ENCODE measurements around the gene TBC1D14.

TBC1D14 gene

GRCh38 chr4:6929339-6929811, 19.7 kb downstream of the TBC1D14 start:
- no peak for DNase-seq (ENCODE audit: low read depth in 2 of 2)

DNA sequence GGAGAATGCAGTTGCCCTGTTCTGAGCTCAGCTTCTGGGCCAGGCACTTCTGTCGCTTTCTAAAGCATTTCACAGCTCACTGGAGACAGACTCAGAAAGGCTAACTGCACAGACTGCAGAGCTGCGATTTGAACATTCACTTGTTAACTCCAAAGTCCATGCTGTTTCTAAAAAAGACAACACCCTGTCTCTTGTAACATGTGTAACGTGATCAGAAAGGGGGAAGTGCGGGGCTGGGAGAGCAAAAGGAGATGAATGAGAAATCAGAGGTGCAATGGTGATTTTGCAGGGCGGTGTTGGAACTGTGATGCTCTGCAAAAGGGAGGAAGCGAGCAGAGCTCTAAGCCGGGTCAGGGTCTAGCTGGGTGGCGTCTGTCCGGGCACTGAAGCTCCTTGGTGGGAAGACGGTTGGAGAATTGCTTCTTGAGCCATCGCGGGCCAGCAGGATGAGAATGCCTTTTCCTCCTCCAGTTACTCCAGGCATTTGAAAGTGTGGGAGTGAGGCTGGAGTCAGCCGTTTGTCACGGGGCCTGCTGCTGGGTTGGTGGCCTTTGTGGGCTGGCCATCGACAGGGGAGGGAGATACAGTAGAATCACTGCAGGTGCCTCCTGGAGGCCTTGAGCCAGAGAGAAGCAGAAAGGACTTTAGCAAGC, 20.3 kb downstream of the TBC1D14 start:
- DNase-seq (ENCODE audit: low read depth in 2 of 2): no peak

GRCh38 chr4:6932475-6932874, 22.8 kb downstream of the TBC1D14 start:
- no peak for DNase-seq (ENCODE audit: low read depth in 2 of 2)

- no peak for DNase-seq (ENCODE audit: low read depth in 2 of 2)
Measured at GRCh38 chr4:6932918-6933317, 23.3 kb downstream of the TBC1D14 start.

- no peak for DNase-seq (ENCODE audit: low read depth in 2 of 2)
Measured at GRCh38 chr4:6933691-6934430, 24.2 kb downstream of the TBC1D14 start.

GRCh38 chr4:6935965-6936364, 26.3 kb downstream of the TBC1D14 start:
- no peak for DNase-seq (ENCODE audit: low read depth in 2 of 2)

GRCh38 chr4:6937201-6937600, 27.6 kb downstream of the TBC1D14 start:
- no peak for DNase-seq (ENCODE audit: low read depth in 2 of 2)

- no peak for DNase-seq (ENCODE audit: low read depth in 2 of 2)
Measured at GRCh38 chr4:6937754-6938153, 28.1 kb downstream of the TBC1D14 start.

GRCh38 chr4:6938237-6938636, 28.6 kb downstream of the TBC1D14 start:
- no peak for DNase-seq (ENCODE audit: low read depth in 2 of 2)

DNA sequence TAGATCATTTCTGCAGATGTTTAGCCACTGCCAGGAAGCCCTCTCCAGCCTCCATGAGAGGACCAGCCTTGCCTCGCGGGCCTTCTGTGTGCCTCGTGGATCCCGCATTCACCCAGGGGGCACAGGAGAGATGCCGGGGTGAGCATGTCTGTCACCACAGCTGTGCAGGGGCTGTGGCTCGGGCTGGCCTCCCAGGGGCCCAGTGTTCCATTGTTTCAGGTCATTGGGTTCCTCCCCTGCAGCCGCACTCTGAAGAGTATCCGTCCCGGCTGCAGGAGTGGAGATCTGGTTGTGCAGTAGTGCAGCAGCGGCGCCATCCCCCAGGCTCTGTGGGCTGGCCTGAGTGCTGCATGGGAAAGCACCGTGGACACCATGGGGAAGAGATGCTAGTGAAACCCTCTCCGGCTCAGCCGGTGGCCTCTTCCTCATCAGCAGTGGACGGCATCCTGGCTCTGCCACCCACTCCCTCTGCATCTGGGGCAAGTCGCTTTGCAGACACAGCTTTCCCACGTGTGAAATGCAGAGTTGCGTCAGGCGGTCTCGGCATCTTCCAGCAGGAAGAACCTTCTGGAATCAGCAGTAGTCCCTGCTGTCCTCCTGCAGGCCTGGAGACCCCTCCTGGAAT, 29.1 kb downstream of the TBC1D14 start:
- no peak for DNase-seq (ENCODE audit: low read depth in 2 of 2)

DNA sequence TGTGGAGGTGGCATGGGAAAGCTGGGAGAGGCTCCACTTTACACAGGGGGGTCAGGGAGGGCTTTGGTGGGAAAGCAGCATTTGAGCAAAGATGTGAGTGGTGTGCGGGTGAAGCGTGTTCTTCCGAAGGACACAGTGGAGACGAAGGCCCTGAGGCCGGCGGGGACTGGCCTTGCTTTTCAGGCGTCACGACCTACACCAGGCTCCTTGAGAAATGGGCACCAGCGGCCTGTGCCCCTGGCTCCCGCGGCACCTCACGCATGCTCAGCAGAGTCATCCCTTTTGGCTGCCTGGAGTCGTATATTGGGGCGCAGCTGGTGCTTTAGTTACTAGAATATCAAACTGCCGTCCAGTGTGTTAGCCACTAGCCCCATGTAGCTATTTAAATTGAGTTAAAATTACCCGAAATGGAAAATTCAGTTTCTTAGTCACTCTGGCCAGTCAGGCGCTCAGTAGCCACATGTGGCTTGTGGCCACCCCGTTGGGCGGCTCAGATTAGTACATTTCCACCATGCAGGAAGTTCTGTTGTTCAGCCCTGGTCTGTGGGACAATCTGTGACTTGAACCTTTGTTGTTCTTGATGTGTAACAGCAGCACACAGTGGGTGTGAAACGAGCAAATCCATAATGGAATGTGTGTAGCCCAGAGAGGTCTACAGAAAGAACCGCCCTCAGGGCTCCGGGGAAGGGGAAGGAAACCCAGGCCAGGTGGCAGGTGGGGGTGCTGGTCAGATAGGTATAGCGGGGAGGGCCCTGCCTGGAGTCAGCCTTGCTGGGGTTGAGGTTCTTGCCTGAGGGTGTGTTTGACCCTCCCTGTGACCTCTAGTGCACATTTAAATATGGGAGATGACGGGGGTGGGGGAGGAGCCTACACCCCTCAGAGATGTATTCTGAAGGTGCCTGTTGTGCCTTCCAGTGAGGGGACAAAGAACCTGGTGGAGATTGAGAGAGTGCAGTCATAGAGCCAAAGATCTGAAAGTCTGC, 30.4 kb downstream of the TBC1D14 start:
- DNase-seq (ENCODE audit: low read depth in 2 of 2): no peak

DNA sequence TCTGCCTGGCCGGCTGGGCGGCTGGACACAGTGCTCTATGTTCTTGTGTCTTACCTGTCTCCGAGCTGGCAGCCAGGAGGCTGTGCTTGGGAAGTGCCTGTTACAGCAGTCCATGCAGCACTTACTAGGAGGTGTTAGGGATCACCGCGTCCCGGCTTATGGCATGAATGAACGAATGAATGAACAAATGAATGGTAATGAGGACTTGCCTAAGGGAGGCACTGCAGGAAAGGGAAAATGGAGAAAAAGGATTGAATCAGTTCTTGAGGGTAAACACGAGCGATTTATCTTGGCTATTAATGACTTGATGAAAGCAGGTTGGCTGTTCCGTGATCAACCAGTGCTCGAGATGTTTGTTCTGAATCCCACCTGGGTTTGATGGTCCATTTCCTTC, 31.1 kb downstream of the TBC1D14 start:
- no peak for DNase-seq (ENCODE audit: low read depth in 2 of 2)

DNA sequence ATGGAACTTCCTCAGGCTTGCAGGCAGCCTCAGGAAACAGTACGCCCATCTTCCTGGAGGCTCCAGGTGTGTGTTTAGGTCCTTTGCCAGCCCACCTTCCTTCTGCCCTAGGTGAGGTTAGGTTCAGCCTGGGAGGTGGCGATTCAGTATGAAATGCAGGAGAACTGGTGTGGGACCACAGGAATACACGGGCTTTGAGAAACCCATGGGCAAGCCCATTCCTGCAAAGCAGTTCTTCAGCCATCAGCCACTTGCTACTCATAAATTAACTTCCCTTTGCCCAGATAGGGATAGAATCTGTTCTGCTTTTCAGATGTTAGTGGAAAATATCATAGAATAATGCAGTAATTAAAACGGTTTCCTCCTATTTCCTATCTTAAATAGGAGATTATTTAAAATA, 32.2 kb downstream of the TBC1D14 start:
- no peak for DNase-seq (ENCODE audit: low read depth in 2 of 2)

- peak in 1 of 2 donors; percentile 16 for DNase-seq (ENCODE audit: low read depth in 2 of 2)
Measured at GRCh38 chr4:6942238-6942800, 32.7 kb downstream of the TBC1D14 start.

- DNase-seq (ENCODE audit: low read depth in 2 of 2): no peak
Measured at GRCh38 chr4:6943012-6943884, 33.6 kb downstream of the TBC1D14 start.

GRCh38 chr4:6943885-6944225, 34.2 kb downstream of the TBC1D14 start:
- DNase-seq (ENCODE audit: low read depth in 2 of 2): no peak

DNA sequence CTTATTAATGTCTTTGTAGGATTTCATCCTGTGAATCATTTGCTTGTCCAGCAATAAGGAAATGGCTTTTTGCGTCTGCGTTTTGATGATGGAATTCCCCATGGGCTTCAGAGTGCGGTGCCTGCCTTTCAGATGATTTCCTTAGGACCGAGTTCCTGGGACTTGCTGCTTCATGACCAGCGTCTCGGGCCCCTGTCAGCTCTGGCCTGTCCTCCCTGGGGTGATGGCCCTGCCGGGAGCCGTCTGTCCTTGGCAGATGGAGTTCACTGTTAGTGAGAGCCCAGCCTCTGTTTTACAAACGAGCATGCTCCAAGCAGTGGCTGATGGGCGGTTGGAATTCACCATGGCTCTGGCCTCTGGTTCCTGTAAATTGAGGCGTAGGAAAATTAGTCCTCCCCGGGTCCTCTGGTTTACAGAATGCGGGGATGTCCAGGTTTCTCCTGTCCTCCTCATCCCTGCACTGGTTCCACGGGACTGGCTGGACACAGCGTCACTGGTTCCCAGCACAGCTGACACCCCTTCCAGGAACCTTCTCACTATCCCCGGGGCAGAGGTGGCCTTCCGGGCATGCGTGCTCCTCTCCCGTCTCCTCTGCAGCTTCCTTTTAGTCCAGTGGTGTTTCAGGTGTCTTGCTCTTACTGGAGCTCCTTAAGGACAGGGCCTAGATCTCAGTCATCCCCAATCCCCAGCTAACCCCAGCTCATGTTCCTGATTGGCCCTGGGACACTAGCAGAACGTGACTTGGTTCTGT, 34.9 kb downstream of the TBC1D14 start:
- DNase-seq (ENCODE audit: low read depth in 2 of 2): no peak

- no peak for DNase-seq (ENCODE audit: low read depth in 2 of 2)
Measured at GRCh38 chr4:6945052-6945409, 35.4 kb downstream of the TBC1D14 start.

DNA sequence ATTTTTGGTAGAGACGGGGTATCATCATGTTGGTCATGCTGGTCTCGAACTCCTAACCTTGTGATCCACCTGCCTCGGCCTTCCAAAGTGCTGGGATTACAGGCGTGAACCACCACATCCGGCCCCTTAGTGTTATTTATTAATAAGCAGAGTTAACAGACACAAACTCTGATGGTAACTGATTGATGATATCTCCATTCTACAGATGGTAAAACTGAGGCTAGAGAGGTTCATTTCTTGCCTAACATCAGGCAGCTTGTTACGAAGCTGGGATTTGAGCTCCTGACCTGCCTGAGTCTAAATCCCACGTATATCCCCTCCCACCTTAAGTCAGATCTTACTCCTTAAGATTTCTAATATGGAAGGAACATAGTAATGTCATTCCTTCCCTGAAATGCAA, 36.9 kb downstream of the TBC1D14 start:
- no peak for DNase-seq (ENCODE audit: low read depth in 2 of 2)

DNA sequence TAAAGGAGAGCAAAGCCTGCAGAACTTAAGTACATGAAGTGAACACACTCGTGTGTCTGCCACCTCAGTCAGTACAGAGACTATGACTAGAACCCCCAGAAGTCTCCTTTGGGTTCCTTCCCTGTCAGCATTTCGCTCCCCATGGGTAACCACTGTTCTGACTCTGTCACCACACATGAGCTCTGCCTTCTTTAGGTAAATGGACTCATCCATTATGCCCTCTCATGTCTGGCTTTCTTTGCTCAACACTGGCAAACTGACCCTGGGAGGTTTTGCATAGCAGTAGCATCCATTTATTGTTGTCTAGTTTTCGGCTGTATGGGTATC, 38.5 kb downstream of the TBC1D14 start:
- DNase-seq (ENCODE audit: low read depth in 2 of 2): no peak

All from stimulated activated CD4-positive, alpha-beta T cell treated with anti-CD3 and anti-CD28 coated beads, Interleukin-1b, Interleukin-23, amount 100 ng/mL, for 4 hours (primary cell).